Measurements from ENCODE around the gene ZNF280D. TPM values are rescaled to one million over a fixed set of nuclear protein-coding genes. Genes with fewer than 3 reads are reported as not detected.

The ZNF280D gene
- total RNA-seq, 4 donors from 2014 or later: 44.9 to 73.9 (median 52.4) TPM

GRCh38 chr15:56613811-56614210 is 119.5 kb downstream of the ZNF280D start:
- Histone ChIP-seq H3K27me3 (no peaks in the 10 kb centered on the region), H3K4me1 (no peaks in the 10 kb centered on the region), H3K4me3 (no peak overlapping the region), H3K36me3 (no peaks in the 10 kb centered on the region), H3K27ac (replicated peaks in 1 of 4) (no peak overlapping the region), H3K9me3 (peaks cover 0 to 3% (median 0%) of the 10 kb centered on the region in 4 donors)
- no peak for DNase-seq (ENCODE audit: extremely low spot score)
- TF ChIP-seq CTCF (IDR thresholded peaks at IDR 0.05) (no peak), POLR2A (IDR thresholded peaks at IDR 0.05; ENCODE audit: low read depth) (no peak), EP300 (IDR thresholded peaks at IDR 0.05) (no peak), POLR2AphosphoS5 (IDR thresholded peaks at IDR 0.05) (no peak)
- WGBS: 88% methylated on average over 4 of the region's 4 CpGs
- intact Hi-C loops (cut with DNase I): no loop called here

GRCh38 chr15:56608993-56609392 is 124.3 kb downstream of the ZNF280D start:
- 90% methylated on average over 1 of the region's 1 CpG for WGBS
- TF ChIP-seq POLR2AphosphoS5 (IDR thresholded peaks at IDR 0.05): no peak
- TF ChIP-seq CTCF (IDR thresholded peaks at IDR 0.05): no peak
- TF ChIP-seq POLR2A (IDR thresholded peaks at IDR 0.05; ENCODE audit: low read depth): no peak
- TF ChIP-seq EP300 (IDR thresholded peaks at IDR 0.05): no peak
- no peak overlapping the region for H3K4me3 ChIP-seq
- H3K36me3 ChIP-seq: no peaks in the 10 kb centered on the region
- H3K27ac ChIP-seq (replicated peaks in 1 of 4): no peak overlapping the region
- H3K27me3 ChIP-seq: no peaks in the 10 kb centered on the region
- H3K9me3 ChIP-seq: peaks cover 0 to 8% (median 1%) of the 10 kb centered on the region in 4 donors
- no peaks in the 10 kb centered on the region for H3K4me1 ChIP-seq
- intact Hi-C loops (cut with DNase I): no loop called here
- DNase-seq (ENCODE audit: extremely low spot score): no peak

- no peaks in the 10 kb centered on the region for H3K27me3 ChIP-seq
- H3K9me3 ChIP-seq: peaks cover 0 to 9% (median 2%) of the 10 kb centered on the region in 4 donors
- H3K27ac ChIP-seq (replicated peaks in 1 of 4): no peak overlapping the region
- intact Hi-C loops (cut with DNase I): no loop called here
- no peak overlapping the region for H3K4me3 ChIP-seq
- no peaks in the 10 kb centered on the region for H3K36me3 ChIP-seq
- H3K4me1 ChIP-seq: no peaks in the 10 kb centered on the region
- no peak for TF ChIP-seq POLR2A (IDR thresholded peaks at IDR 0.05; ENCODE audit: low read depth)
- TF ChIP-seq POLR2AphosphoS5 (IDR thresholded peaks at IDR 0.05): no peak
- no peak for TF ChIP-seq EP300 (IDR thresholded peaks at IDR 0.05)
- no peak for TF ChIP-seq CTCF (IDR thresholded peaks at IDR 0.05)
- DNase-seq (ENCODE audit: extremely low spot score): no peak
- 87% methylated on average over 1 of the region's 1 CpG for WGBS
Measured at GRCh38 chr15:56608140-56608778, 125.0 kb downstream of the ZNF280D start.

GRCh38 chr15:56602253-56602652 is 131.1 kb downstream of the ZNF280D start:
- Histone ChIP-seq H3K27me3 (no peaks in the 10 kb centered on the region), H3K4me1 (no peaks in the 10 kb centered on the region), H3K4me3 (no peak overlapping the region), H3K36me3 (no peaks in the 10 kb centered on the region), H3K27ac (replicated peaks in 1 of 4) (no peak overlapping the region), H3K9me3 (peaks cover 0 to 24% (median 18%) of the 10 kb centered on the region in 4 donors)
- no peak for DNase-seq (ENCODE audit: extremely low spot score)
- WGBS: 93% methylated on average over 2 of the region's 2 CpGs
- no peak for TF ChIP-seq POLR2AphosphoS5 (IDR thresholded peaks at IDR 0.05)
- no peak for TF ChIP-seq EP300 (IDR thresholded peaks at IDR 0.05)
- no peak for TF ChIP-seq POLR2A (IDR thresholded peaks at IDR 0.05; ENCODE audit: low read depth)
- no peak for TF ChIP-seq CTCF (IDR thresholded peaks at IDR 0.05)
- intact Hi-C loops (cut with DNase I): no loop called here

- H3K4me3 ChIP-seq: no peak overlapping the region
- no peaks in the 10 kb centered on the region for H3K4me1 ChIP-seq
- intact Hi-C loops (cut with DNase I): no loop called here
- peaks cover 0 to 24% (median 18%) of the 10 kb centered on the region in 4 donors for H3K9me3 ChIP-seq
- no peaks in the 10 kb centered on the region for H3K27me3 ChIP-seq
- TF ChIP-seq CTCF (IDR thresholded peaks at IDR 0.05) (no peak), EP300 (IDR thresholded peaks at IDR 0.05) (no peak), POLR2AphosphoS5 (IDR thresholded peaks at IDR 0.05) (no peak), POLR2A (IDR thresholded peaks at IDR 0.05; ENCODE audit: low read depth) (no peak)
- H3K27ac ChIP-seq (replicated peaks in 1 of 4): no peak overlapping the region
- H3K36me3 ChIP-seq: no peaks in the 10 kb centered on the region
- DNase-seq (ENCODE audit: extremely low spot score): no peak
- 91% methylated on average over 1 of the region's 1 CpG for WGBS
Measured at GRCh38 chr15:56600380-56600779, 132.9 kb downstream of the ZNF280D start.

All from esophagus muscularis mucosa (tissue), 4 donors.